NCI-H510A (cell line): ENCODE data around the gene AEN.
A peak's percentile ranks its signal among the peaks of the same experiment; 100 is the strongest.

Source experiments
- DNase-seq: peaks from one replicate; lab custom pipeline; 2025; lab: John Stamatoyannopoulos, UW

Gene AEN, protein sequence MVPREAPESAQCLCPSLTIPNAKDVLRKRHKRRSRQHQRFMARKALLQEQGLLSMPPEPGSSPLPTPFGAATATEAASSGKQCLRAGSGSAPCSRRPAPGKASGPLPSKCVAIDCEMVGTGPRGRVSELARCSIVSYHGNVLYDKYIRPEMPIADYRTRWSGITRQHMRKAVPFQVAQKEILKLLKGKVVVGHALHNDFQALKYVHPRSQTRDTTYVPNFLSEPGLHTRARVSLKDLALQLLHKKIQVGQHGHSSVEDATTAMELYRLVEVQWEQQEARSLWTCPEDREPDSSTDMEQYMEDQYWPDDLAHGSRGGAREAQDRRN

DNA sequence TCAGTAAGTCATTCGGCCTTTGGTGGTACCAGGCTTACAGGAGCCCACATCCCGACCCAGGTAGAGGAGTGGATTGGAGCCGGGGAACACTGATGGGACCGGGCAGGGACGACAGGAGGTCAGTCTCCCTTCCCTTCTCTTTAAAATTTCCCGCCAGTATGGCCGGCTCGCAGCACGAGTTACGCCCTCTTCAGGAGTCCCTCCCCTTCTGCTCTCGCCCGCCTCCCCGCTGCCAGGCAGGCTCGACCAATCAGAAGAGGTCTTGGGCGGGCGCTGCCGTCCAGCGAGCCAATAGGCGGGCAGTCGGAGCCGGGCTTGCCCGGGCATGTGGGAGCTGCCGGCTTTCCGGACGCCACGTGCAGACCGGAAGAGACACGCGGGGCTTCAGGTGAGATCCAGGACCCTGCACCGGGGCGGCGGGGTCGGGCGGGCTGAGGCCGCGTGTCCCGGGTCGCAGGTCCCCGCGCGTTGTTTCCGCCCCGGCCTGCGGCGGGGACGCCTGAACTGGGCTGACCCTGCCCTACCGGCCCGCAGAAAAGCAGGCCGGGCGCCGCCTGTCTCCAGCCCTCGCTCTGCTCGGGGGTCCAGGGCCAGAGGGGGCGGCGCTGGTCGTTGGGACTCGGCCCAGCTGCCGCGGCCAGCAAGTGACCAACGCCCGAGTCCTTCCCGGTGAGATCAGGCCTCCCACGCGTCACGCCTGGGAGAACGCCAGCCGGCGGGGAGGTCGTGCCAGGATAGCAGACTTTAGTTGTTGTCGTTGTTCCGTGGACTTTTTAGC lies at the start of gene AEN:
AEN (plus strand) TSS at position 346 of the 778 bp plus-strand sequence. CDS start 4,870 bp downstream, outside the sequence.
- DNase-seq, result peak; percentile 81

DNA sequence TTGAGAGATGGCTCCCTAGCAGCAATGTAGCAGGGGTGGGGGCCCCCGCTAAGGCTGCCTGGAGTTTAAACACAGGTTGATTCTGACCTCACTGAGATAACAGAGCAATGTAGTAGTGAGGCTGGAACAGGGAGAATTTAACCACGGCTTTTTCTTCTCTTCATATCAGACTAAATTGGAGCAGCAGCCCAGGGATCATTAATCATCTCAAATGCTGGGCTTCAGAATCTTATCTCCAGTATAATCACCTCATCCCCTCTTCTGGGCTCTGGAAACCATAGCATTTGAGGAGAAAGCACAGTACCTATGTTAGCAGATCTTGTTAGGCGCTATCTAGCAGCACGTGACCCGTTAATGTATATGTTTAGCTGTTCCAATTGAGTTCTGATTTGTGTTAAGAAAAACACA lies 49.3 kb upstream of the AEN start:
- DNase-seq, result no peak

DNA sequence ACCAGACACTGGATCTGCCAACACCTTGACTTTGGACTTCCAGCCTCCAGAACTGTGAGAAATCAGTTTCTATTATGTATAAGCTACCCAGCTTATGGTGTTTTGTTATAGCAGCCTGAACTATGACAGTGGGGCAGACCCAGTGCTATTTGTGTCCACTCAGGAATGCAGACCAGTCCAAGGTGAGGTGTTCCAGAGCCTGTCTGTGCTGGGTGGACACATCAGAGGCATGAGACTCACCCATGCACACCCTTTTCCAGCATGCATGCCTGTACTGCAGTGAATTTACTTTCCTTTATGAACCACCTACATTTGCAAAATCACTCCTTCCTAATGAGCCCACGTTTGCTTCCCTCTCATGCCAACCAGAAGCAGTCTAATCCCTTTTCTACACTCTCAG lies 47.1 kb upstream of the AEN start:
- DNase-seq, result no peak

DNA sequence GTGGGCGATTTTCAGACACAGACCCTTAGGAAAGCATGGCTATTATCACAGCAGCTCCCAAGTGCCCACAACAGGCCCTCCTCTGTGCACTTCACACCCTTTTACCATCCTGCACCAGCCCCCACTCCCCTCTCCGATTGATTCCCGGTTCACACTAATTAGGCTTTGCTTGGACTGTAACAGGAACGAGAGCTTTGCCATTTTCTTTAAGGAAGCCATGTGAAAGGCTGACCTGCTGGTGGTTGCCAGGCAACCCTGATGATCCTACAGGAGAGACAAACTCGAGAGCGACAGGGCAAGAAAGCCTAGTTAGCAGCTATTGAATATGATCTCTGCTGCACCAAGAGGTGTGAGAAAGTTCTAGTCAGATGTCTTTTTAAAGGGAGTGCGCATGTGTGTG lies 46.5 kb upstream of the AEN start:
- DNase-seq, result peak; percentile 27

DNA sequence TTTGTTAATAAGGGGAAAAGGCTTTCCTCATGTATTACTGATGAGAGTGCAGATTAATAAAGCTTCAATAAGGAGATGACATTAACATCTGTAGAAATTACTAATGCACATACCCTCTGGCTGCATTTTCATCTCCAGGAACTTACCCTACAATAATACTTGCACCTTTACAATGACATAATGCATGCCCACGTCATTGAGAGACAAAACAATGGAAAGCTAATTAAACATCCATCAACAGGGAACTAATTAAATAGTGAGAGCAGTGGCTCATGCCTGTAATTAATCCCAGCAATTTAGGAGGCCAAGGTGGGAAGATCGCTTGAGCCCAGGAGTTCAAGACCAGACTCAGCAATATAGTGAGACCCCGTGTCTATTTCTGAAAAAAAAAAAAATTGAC lies 41.8 kb upstream of the AEN start:
- DNase-seq, result no peak

DNA sequence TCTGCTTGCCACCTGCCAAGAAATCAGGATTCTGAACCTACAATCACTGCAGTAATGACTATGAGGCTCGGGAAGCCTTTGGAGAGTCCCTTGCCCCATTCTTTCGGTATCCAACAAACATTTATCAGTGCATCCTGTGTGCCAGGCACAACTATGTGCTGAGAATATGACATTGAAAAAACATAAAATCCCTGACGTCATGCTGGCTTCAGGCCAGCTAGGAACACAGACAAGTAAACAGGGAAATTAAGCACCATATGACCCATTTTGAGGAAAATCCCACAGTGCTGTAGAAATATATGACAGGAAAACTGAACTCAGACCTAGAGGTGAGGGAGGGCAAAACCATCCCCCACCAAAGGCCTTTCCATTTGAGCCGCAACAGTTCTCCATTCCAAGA lies 40.6 kb upstream of the AEN start:
- no peak for DNase-seq

DNA sequence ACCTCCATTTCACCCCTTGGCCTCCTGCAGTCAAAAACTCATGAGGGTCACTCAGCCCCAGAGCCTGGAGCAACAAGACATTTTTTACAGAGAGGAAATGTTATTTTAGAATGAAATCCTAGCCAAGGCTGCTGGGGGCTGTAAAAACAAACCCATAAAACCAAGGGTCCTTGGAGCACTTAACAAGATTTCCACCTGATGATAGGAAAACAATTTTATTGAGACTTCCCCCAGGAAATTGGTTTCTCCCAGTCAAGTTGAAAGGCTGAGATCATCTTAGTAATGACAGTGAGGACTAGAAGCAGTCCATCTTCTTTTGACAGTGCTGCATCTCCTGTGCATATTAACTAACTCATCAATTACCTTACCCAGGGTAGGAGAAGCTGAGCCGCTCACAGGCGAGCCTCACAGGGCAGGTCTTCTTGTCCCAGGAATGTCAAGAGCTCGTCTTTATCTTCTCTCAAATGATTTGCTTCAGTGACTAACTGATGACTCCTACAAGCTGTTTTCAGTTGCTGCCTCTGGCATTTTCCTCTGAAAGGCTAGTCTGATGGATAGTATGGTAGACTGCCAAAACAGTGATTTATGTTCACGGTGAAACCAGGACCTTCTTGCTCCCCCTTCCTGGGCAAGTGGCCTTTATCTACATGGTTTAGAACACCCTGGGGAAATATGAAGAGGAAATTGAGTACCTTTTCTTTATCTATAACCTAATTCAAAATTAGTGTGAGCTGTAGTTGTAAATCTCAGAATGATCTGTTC lies 34.6 kb upstream of the AEN start:
- DNase-seq, result no peak

DNA sequence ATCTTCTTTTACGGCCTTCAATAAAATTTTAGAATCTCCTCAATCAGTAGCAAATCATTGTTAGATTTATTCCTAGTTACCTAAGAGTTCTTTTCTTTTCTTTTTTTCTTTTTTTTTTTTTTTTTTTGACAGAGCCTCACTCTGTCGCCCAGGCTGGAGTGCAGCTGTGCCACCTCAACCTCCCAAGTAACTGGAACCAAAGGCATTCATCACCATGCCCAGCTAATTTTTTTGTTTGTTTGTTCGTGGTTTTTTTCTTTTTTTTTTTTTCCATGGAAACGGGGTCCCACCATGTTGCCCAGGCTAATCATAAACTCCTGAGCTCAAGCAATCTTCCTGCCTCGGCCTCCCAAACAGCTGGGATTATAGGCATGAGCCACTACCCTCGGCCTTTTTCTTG lies 30.4 kb upstream of the AEN start:
- DNase-seq, result no peak

DNA sequence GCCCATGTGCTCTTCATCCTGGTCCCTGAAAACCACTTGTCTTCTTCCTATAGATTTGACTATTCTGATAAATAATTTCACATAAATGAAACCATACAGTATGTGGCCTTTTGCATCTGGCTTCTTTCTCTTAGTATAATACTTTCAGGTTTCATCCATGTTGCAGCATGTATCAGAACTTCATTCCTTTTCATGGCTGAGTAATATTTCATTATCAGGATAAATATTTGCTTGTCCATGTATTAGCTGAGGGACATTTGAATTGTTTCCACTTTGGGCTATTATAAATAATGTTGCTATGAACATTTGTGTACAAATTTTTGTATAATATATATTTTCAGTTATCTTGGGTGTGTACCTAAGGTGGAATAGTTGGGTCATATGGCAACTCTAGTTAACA lies 29.8 kb upstream of the AEN start:
- DNase-seq, result no peak

DNA sequence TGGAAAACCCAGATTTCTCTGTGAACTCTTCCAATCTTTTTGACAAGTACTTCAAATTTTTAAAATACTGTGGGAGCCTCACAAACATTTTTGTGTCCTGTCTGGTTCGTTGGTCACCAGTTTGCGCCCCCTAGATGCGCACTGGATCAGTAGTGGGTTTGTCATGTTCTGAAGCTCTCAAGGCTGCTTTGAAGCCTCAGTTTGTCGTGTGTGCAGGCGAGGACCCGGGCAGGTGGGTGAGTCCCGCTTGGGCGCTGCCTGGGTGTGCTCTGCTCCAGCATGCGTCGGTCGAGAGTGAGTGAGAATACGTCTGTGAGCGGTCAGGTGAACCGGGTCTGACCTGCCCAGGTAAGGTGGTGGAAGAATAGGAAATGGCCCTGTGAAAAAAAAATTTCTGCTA lies 17.3 kb upstream of the AEN start:
- DNase-seq, result no peak

DNA sequence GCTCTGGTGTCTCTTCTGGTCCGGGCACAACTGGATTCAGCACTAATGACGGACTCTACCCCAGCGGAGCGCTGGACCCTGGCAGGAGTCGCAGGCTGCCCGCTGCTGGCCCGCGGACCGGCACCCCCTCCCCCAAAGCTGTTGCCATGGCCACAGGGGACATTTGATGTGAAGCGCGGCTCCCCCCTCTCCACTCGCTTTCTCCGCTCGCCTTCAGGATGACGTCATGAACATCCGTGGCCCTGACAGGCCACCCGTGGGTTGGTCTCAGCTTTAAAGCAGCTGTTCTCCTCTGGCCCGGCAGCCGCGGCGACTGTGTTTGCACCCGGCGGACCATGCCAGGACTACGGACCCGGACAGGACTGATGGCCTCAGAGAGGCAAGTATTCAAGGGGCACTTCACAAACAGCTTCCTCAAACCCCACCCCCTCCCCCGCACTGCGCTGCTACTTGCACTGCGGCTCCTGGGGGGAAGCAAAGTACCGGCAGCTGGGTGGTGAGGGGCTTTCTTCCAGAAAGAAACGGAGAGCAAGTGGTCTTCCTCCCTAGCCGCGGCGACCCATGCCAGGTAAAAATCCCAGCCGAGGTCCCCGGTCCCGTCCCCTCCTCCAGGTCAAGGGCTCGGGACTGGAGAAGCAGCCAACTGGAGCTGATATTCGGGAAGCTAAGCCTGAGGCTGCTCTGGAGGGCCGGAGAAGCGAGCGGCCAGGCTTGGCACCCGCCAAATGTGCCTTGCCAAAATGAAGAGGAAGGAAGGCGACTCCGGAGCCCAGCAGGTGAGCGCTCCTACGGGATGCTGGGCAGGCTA lies 16.6 kb upstream of the AEN start:
- DNase-seq, result no peak

DNA sequence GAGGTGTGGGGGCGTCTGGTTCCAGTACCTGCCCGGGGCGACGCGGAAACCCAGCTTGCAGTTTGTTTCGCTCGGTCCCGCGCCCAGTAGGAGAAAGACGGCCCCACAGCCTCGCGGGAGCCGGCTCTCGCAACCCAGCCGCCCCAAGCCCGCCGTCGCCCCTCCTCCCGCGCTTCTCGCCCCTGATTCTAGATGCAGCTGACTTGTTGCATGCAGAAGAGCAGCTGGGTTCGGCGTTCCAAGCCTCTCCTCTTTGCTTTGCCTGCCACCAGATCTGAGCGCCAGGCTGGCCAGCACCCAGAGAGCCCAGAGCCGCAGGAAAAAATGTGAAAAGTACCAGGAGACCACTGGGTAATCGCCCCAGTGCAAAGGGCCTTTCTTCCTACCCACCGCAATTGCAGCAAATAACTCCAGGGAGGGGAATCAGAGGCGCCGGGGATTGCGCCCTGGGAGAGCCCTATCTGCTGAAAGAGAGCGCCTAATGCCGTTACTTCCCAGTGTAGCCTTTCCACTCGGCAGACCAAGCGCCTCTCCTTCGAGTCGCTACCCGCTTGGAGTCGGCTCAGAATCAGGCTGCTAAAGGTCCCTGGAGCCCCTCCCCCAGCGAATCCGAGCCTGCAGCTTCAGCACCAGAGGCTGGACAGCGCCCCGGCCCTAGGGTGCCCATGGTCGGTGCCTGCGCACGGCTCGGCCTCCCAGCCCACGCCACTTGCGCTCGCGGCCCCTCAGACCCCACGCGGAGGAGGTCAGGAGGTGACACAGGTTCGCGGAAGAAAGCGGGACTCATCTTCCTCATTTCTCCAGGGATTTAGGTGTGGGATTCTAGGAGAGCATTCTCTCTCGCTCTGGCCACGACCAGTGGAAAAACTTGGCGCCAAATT lies 15.7 kb upstream of the AEN start:
- DNase-seq, result no peak

DNA sequence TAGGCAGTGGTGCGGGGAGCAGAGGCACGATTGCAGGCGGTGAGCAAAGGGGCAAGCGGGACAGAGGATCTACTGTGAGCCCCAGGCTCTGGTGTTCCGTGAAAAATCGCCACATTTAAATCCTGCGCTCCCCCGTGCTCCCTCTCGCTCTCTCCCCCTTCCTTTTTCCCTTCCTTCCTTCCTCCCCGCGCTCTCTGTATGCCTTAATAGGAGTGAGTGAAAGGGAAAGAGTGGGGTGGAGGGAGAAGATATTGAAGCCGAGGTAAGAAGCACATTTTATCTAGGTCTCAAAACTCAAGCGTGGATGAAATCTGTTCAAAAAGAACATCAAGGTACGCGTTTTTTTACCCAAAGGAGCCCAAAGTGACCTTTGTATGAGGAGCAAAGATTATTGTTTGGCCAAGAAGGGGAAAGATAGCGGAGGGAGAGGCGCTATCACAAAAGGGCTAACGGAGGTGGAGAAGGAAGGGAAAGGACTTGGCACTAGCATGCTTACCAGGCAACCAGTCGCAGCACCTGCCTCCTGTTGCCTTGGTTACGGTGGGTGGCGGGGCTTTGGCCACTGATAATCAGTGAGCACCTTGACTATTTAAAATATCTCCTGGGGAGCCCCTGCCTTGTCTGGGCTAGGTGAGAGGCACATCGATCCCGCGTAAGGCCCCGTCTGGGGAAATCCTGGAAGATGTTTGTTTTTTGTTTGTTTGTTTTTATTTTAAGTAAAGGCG lies 14.9 kb upstream of the AEN start:
- DNase-seq, result no peak

DNA sequence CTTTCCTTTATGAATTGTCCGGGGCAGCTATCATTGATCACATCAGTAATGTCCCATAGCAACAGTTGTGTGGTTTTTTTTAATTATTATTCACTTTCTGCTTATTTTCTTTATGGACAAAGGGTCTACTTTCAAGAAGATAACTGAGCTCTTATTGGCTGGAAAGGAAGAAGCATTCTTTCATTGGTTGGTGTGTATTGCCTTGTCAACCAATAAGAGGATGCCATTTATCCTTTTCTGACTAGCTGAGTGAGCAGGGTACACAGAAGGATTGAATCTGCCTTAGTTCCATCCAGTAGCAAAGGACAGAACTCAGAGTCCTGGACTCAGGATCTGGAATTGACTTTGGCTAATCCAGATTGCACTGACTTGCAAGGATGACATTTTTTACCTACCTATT lies 13.2 kb upstream of the AEN start:
- no peak for DNase-seq

DNA sequence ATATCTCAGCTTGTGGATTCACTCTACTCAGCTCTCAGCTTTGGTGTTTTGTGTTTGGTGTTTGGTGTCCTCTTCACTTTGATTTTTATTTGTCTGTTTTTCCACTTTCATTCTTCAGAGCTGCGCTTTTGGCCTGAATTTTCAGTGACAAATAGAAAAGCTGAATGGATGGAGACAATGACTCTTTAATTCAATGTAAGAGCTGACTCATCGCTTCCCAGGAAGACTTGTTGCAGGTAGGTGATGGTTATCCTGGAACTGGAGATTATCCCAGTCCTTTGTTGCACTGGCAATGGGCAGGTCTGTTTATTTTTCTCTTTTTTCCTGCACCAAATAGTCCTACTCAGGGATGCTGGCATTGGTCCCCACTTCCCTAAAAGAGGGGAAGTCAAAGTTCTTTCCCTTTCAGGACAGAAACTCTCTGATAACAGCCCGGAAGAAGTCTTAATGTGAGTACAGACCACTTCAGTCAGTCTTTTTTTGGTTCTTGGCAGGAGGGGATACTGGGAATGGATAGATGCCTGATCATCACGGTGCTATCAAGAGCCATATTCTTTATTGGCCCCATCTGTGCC lies 12.4 kb upstream of the AEN start:
- no peak for DNase-seq

DNA sequence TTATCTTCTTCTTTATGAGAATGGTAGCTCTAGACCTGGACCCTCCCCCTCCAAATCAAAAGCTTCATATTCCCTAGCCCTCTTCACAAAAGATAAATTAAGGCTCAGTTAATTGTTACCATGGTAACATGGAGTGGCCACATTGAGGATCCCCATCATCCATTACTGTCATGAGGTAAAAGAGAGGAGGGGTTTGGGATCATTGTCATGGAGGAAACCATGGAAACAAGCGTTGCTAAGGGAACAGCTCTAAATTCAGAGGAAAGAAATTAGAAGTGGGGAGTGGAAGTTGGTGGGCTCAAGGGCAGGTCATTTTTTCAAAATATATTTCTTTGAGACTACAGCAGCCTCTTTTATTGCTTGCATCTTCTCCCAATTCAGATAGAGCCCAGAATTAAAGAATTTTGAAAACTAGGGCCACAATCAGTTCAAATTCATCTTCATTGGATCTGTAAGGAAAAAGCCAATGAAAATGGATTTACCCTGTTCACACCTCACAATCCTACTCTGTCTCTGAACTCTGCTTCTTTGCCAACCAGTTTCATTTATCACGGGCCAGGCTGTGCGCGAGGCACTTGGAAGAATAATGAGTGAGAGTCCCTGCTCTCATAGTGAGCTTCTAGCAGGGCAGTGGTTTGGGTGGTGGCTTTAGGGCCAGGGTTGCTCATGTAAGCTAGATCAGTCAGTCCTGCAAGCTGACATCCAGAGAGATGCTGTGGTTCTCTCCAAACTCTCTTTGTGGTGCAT lies 11.6 kb upstream of the AEN start:
- DNase-seq, result no peak

DNA sequence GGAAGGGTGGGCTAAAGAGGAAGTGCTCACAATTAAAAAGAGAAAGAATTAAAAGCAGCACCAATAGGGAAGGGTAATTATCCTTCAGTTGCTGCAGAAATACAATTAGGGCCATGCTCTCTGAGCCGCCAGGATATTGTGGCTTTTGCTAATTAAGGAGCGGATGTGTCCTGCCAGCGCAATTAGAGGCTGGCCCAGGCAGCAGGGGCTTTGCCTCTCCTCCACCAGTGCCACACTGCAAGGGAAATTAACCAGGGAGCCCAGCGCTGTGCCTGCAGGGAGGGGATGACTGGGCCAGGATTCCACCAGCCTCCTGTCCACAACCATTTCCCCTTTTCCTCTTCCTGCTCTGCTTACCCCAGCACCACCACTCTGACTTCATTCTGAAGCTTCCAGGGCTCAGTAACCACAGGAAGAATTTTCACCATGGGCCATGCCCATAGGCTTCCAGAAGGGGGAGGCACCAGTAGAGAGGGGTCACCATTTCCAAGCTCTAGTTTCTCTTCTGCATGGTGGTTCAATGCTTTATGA lies 10.4 kb upstream of the AEN start:
- DNase-seq, result no peak

DNA sequence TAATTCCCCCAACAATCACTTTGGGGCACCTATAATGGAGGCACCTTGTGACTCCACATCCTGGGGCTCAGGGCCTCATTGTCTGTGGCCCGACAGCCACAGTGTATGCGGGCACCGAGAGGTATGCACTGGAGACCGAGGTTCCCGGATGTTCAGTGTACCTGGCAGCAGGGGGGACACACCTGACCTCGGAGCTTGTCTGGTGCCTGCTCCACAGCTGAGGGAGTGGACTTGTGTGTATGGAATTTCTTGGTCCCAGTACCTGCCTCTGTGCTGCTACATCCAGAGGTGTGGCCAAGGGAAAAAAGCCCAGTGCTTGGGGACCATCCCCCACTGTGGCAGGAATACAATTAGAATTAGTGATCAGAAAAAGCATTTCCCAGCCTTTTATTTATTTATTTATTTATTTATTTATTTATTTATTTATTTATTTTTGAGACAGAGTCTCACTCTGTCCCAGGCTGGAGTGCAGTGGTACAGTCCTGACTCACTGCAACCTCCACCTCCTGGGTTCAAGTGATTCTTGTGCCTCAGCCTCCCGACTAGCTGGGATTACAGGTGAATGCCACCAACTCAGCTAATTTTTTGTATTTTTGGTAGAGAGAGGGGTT lies 8.8 kb upstream of the AEN start:
- DNase-seq, result no peak
